Activated B cell treated with CpG ODN at 0.5 μM for 24 hours (primary cell): ENCODE data around the gene NDOR1. TPM values are rescaled to one million over a fixed set of nuclear protein-coding genes. Genes with fewer than 3 reads are reported as not detected.
"Not testable (repeated sequence)": the region's sequence is repeated elsewhere in the genome, so short reads cannot be mapped to it uniquely, and the experiment has no call there.

ENCODE experiments used
- ATAC-seq: fragments of 200-7000 bp; cut with Tn5 transposase; one replicate; pipeline ENCODE4 v1.10.0; 2021; ENCODE audit warnings: low read depth, mild to moderate bottlenecking, moderate library complexity
- CTCF ChIA-PET: fragments of 350-600 bp; sonication (Branson Sonifier 250); formaldehyde crosslinking; loops from one replicate; lab custom pipeline; 2021; ENCODE audit warnings: antibody characterized with exemption; lab: Charles Lee
- POLR2A ChIA-PET: fragments of 350-600 bp; sonication (Branson Sonifier 250); formaldehyde crosslinking; loops from one replicate; lab custom pipeline; 2021; ENCODE audit warnings: antibody characterized with exemption; lab: Charles Lee
- DNase-seq: peaks from one replicate; pipeline ENCODE4 v3.0.0; 2022
- H3K27ac Mint-ChIP-seq: one replicate; pipeline ENCODE4 v1.8.0; 2020; ENCODE audit warnings: mixed read lengths
- H3K27me3 Mint-ChIP-seq: one replicate; pipeline ENCODE4 v1.8.0; 2021; ENCODE audit warnings: mixed read lengths
- H3K36me3 Mint-ChIP-seq: one replicate; pipeline ENCODE4 v1.8.0; 2021; ENCODE audit warnings: low read depth, mixed read lengths
- H3K4me1 Mint-ChIP-seq: one replicate; pipeline ENCODE4 v1.8.0; 2021; ENCODE audit warnings: mixed read lengths
- H3K4me3 Mint-ChIP-seq: one replicate; pipeline ENCODE4 v1.8.0; 2020; ENCODE audit warnings: mild to moderate bottlenecking, mixed read lengths
- H3K9me3 Mint-ChIP-seq: one replicate; pipeline ENCODE4 v1.8.0; 2020; ENCODE audit warnings: mixed read lengths
- CTCF ChIP-seq: fragments of 200-600 bp; IDR thresholded peaks from one replicate; pipeline ENCODE4 v1.8.0; 2022; ENCODE audit warnings: antibody characterized with exemption, mild to moderate bottlenecking
- intact Hi-C: fragments of 100-400 bp; cut with micrococcal nuclease; formaldehyde crosslinking; loops from one replicate; pipeline ENCODE4 v1.15.1; 2024
- total RNA-seq: library from RNA; stranded (reverse); gene quantifications from 2 replicates; pipeline ENCODE4 v1.2.3, GENCODE V29; 2022

NDOR1 gene
- total RNA-seq, 1 donor from 2014 or later = 38.7 TPM

GRCh38 chr9:137240318-137240840 lies 34.9 kb downstream of the NDOR1 start:
- Mint-ChIP-seq H3K4me3 (peak overlapping the region; percentile 70), H3K4me1 (peaks cover 53% of the 10 kb centered on the region)

GRCh38 chr9:137240841-137241489 lies 35.5 kb downstream of the NDOR1 start, which contains the start of gene TUBB4B:
TSS of gene TUBB4B (plus strand) at chr9:137241287. CDS start at chr9:137241361, 74 bp downstream.
- no peak for TF ChIP-seq CTCF
- H3K36me3 Mint-ChIP-seq = peaks cover 25% of the 10 kb centered on the region
- ATAC-seq = peak; percentile 75
- H3K4me1 Mint-ChIP-seq = peaks cover 50% of the 10 kb centered on the region
- H3K4me3 Mint-ChIP-seq = peak within 1 kb of the TSS; percentile 88
- intact Hi-C loops = loop anchor here (1.0 to 5.0 kb wide), 10 partner anchors 14 to 450 kb away; partner anchors contain the start of genes EXD3, NDOR1, NELFB and NOXA1
- DNase-seq = peak; percentile 95
- peak within 1 kb of the TSS; percentile 93 for H3K27ac Mint-ChIP-seq
- ChIA-PET POLR2A (interaction anchor here (0.6 to 6.2 kb wide), 64 partner anchors 9 to 837 kb away, joined by 3 to 160 read pairs (median 4); partner anchors contain the start of genes ABCA2, AJM1, ANAPC2 and ARRDC1), CTCF (interaction anchor here (1.3 to 1.6 kb wide), 3 partner anchors 22 to 194 kb away, joined by 3 to 6 read pairs (median 4); partner anchors contain the start of gene NPDC1)
- no peaks in the 10 kb centered on the region for H3K9me3 Mint-ChIP-seq
- H3K27me3 Mint-ChIP-seq = no peaks in the 10 kb centered on the region

More at GRCh38 chr9:137240318-137240840, 34.9 kb downstream of the NDOR1 start:
- ChIA-PET CTCF (interaction anchor here (1.3 to 1.6 kb wide), 3 partner anchors 23 to 194 kb away, joined by 3 to 6 read pairs (median 4); partner anchors contain the start of gene NPDC1), POLR2A (interaction anchor here (0.6 to 6.2 kb wide), 66 partner anchors 9 to 836 kb away, joined by 3 to 160 read pairs (median 4); partner anchors contain the start of genes ABCA2, AJM1, ANAPC2 and ARRDC1)
- peaks cover 25% of the 10 kb centered on the region for H3K36me3 Mint-ChIP-seq
- H3K27me3 Mint-ChIP-seq = no peaks in the 10 kb centered on the region
- peak overlapping the region; percentile 66 for H3K27ac Mint-ChIP-seq
- ATAC-seq = peak; percentile 16
- DNase-seq = no peak
- TF ChIP-seq CTCF = no peak
- intact Hi-C loops = loop anchor here (2.0 to 5.0 kb wide), 6 partner anchors 28 to 450 kb away; partner anchors contain the start of genes EXD3, NOXA1, TMEM141 and TOR4A
- no peaks in the 10 kb centered on the region for H3K9me3 Mint-ChIP-seq

- Mint-ChIP-seq H3K27ac (no peak overlapping the region), H3K4me3 (peak overlapping the region; percentile 88), H3K4me1 (peaks cover 44% of the 10 kb centered on the region), H3K36me3 (peaks cover 25% of the 10 kb centered on the region), H3K9me3 (no peaks in the 10 kb centered on the region), H3K27me3 (no peaks in the 10 kb centered on the region)
- ATAC-seq (peak; percentile 12), DNase-seq (peak; percentile 63)
- intact Hi-C loops = loop anchor here (1.0 to 5.0 kb wide), 10 partner anchors 14 to 451 kb away; partner anchors contain the start of genes EXD3, NDOR1, NELFB and NOXA1
- ChIA-PET CTCF (interaction anchor here (1.3 to 1.6 kb wide), 2 partner anchors 22 to 195 kb away, joined by 4 to 6 read pairs; partner anchors contain the start of gene NPDC1), POLR2A (interaction anchor here (0.9 to 6.2 kb wide), 34 partner anchors 10 to 541 kb away, joined by 3 to 160 read pairs (median 5); partner anchors contain the start of genes ANAPC2, C8G, CYSRT1 and DPP7)
- TF ChIP-seq CTCF = no peak
These were observed 36.2 kb downstream of the NDOR1 start for GRCh38 chr9:137241490-137242268.

- ATAC-seq = no peak
- Mint-ChIP-seq H3K27ac (peak overlapping the region; percentile 69), H3K27me3 (no peaks in the 10 kb centered on the region), H3K4me3 (peak overlapping the region; percentile 81), H3K4me1 (peaks cover 38% of the 10 kb centered on the region), H3K36me3 (peaks cover 25% of the 10 kb centered on the region), H3K9me3 (no peaks in the 10 kb centered on the region)
- intact Hi-C loops = loop anchor here (5.0 kb wide), 1 partner anchor 180 kb away; the partner anchor contains the start of genes EXD3 and NOXA1
- DNase-seq = no peak
- TF ChIP-seq CTCF = no peak
- ChIA-PET POLR2A (interaction anchor here (0.9 to 6.2 kb wide), 14 partner anchors 11 to 452 kb away, joined by 3 to 160 read pairs (median 5); partner anchors contain the start of genes ANAPC2, C8G, MAN1B1 and NELFB), CTCF (interaction anchor here (0.8 kb wide), 1 partner anchor 11 kb away, joined by 3 read pairs; no protein-coding TSS in a partner anchor)
These were observed 37.0 kb downstream of the NDOR1 start for GRCh38 chr9:137242269-137243203.

- intact Hi-C loops = loop anchor here (5.0 kb wide), 1 partner anchor 179 kb away; the partner anchor contains the start of genes EXD3 and NOXA1
- H3K27ac Mint-ChIP-seq, H3K4me3 Mint-ChIP-seq, H3K27me3 Mint-ChIP-seq, H3K9me3 Mint-ChIP-seq, ATAC-seq, DNase-seq, CTCF ChIA-PET: not testable (repeated sequence)
- POLR2A ChIA-PET = interaction anchor here (1.0 to 6.2 kb wide), 4 partner anchors 10 to 453 kb away, joined by 3 to 160 read pairs (median 6); partner anchors contain the start of genes NELFB, STPG3 and TMEM141
- H3K36me3 Mint-ChIP-seq = peaks cover 25% of the 10 kb centered on the region
- H3K4me1 Mint-ChIP-seq = peaks cover 35% of the 10 kb centered on the region
These were observed 37.7 kb downstream of the NDOR1 start for GRCh38 chr9:137243266-137243625.
